Ishikawa (cell line): ENCODE results near the gene MARCHF11.

Experiments used
- CEBPB ChIP-seq: IDR thresholded peaks from 2 replicates; pipeline ENCODE4 v1.6.1; 2012
- CREB1 ChIP-seq: IDR thresholded peaks from 2 replicates; pipeline ENCODE4 v1.6.1; 2012; ENCODE audit warnings: low read depth
- EGR1 ChIP-seq: IDR thresholded peaks from 2 replicates; pipeline ENCODE4 v1.6.1; 2012
- EP300 ChIP-seq: IDR thresholded peaks from 2 replicates; pipeline ENCODE4 v1.6.1; 2012; ENCODE audit warnings: borderline replicate concordance
- FOXM1 ChIP-seq: IDR thresholded peaks from 2 replicates; pipeline ENCODE4 v1.6.1; 2012; ENCODE audit warnings: low read depth, borderline replicate concordance
- MAX ChIP-seq: IDR thresholded peaks from 2 replicates; pipeline ENCODE4 v1.6.1; 2012
- NFIC ChIP-seq: IDR thresholded peaks from 2 replicates; pipeline ENCODE4 v1.6.1; 2012
- RAD21 ChIP-seq: IDR thresholded peaks from 2 replicates; pipeline ENCODE4 v1.6.1; 2012; ENCODE audit warnings: low read depth
- TAF1 ChIP-seq: IDR thresholded peaks from 2 replicates; pipeline ENCODE4 v1.6.1; 2012; ENCODE audit warnings: low read depth, mild to moderate bottlenecking
- TCF12 ChIP-seq: IDR thresholded peaks from 2 replicates; pipeline ENCODE4 v1.6.1; 2012; ENCODE audit warnings: low read depth
- TEAD4 ChIP-seq: IDR thresholded peaks from 2 replicates; pipeline ENCODE4 v1.6.1; 2012
- YY1 ChIP-seq: IDR thresholded peaks from 2 replicates; pipeline ENCODE4 v1.6.1; 2012; ENCODE audit warnings: low read depth
- ZBTB7A ChIP-seq: IDR thresholded peaks from 2 replicates; pipeline ENCODE4 v1.6.1; 2012; ENCODE audit warnings: low read depth
- TF ChIP-seq, protein P1 (sequence below): IDR thresholded peaks from 2 replicates; pipeline ENCODE4 v1.6.1; 2012
- TF ChIP-seq, protein P2 (sequence below): IDR thresholded peaks from 2 replicates; pipeline ENCODE4 v1.6.1; 2012; ENCODE audit warnings: low read depth, mild to moderate bottlenecking

Gene MARCHF11

DNA sequence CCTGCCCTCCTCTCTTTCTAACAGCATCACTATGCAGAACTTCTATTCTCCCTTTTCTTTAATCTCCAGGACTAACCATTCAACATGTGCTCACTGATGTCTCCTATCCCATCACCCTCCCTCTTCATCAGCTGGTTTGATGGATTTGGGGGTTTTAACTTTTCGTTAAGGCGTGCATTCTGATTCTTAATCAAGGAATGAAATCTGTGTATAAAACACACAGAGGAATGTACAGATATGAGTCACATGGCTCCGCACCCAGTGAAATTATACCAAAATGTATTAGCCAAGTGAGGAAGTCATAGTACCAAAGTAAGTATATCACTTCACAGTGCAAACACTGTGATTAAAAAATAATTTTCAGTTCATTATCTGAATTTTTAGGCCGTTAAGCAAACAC, 35.2 kb downstream of the MARCHF11 start:
- no peak for TF ChIP-seq TAF1
- TF ChIP-seq CREB1, result no peak
- TF ChIP-seq EGR1, result no peak
- no peak for TF ChIP-seq TCF12
- TF ChIP-seq NFIC, result no peak
- no peak for TF ChIP-seq YY1
- TF ChIP-seq MAX, result no peak
- TF ChIP-seq, protein P1, sequence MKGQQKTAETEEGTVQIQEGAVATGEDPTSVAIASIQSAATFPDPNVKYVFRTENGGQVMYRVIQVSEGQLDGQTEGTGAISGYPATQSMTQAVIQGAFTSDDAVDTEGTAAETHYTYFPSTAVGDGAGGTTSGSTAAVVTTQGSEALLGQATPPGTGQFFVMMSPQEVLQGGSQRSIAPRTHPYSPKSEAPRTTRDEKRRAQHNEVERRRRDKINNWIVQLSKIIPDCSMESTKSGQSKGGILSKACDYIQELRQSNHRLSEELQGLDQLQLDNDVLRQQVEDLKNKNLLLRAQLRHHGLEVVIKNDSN, result no peak
- TF ChIP-seq EP300, result no peak

GRCh38 chr5:16143361-16144049, 36.1 kb downstream of the MARCHF11 start:
- TF ChIP-seq TEAD4 (no peak), TCF12 (no peak), CREB1 (no peak), RAD21 (no peak)

GRCh38 chr5:16140944-16141343, 38.6 kb downstream of the MARCHF11 start:
- no peak for TF ChIP-seq EP300
- no peak for TF ChIP-seq MAX
- no peak for TF ChIP-seq CREB1
- TF ChIP-seq TEAD4, result no peak
- TF ChIP-seq, protein P2, sequence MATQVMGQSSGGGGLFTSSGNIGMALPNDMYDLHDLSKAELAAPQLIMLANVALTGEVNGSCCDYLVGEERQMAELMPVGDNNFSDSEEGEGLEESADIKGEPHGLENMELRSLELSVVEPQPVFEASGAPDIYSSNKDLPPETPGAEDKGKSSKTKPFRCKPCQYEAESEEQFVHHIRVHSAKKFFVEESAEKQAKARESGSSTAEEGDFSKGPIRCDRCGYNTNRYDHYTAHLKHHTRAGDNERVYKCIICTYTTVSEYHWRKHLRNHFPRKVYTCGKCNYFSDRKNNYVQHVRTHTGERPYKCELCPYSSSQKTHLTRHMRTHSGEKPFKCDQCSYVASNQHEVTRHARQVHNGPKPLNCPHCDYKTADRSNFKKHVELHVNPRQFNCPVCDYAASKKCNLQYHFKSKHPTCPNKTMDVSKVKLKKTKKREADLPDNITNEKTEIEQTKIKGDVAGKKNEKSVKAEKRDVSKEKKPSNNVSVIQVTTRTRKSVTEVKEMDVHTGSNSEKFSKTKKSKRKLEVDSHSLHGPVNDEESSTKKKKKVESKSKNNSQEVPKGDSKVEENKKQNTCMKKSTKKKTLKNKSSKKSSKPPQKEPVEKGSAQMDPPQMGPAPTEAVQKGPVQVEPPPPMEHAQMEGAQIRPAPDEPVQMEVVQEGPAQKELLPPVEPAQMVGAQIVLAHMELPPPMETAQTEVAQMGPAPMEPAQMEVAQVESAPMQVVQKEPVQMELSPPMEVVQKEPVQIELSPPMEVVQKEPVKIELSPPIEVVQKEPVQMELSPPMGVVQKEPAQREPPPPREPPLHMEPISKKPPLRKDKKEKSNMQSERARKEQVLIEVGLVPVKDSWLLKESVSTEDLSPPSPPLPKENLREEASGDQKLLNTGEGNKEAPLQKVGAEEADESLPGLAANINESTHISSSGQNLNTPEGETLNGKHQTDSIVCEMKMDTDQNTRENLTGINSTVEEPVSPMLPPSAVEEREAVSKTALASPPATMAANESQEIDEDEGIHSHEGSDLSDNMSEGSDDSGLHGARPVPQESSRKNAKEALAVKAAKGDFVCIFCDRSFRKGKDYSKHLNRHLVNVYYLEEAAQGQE, result no peak

DNA sequence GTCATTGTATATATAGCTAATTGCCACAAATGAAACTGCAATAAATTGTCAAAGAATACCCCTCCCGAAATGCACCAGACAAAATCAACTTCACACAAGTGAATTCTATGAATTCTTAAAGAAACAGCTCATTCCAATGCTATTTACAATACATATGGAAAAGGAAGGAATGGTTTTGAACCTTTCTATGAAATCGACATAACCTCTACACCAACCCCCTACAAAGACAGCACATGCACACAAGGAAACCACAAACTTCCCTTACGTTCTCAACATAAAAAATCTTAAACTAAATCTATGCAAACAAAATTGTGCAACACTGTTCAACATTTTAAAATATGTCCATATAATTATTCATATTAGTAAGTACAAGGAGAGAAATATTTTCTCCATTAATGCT, 39.2 kb downstream of the MARCHF11 start:
- TF ChIP-seq ZBTB7A (no peak), MAX (no peak), CEBPB (no peak), TCF12 (no peak), CREB1 (no peak), YY1 (no peak), RAD21 (no peak), EGR1 (no peak), EP300 (no peak), TEAD4 (no peak)
- TF ChIP-seq, protein P1, result no peak
- TF ChIP-seq, protein P2, result no peak

DNA sequence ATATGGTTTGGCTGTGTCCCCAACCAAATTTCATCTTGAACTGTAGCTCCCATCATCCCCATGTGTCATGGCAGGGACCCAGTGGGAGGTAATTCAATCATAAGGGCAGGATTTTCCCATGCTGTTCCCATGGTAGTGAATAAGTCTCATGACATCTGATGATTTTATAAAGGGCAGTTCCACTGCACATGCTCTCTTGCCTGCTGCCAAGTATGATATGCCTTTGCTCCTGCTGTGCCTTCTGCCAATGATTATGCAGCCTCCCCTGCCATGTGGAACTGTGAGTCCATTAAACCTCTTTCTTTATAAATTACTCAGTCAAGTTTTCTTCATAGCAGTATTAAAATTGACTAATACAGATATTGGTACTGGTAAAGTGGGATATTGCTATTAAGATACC, 42.4 kb downstream of the MARCHF11 start:
- no peak for TF ChIP-seq NFIC
- TF ChIP-seq ZBTB7A, result no peak
- TF ChIP-seq CEBPB, result no peak
- no peak for TF ChIP-seq TCF12
- TF ChIP-seq MAX, result no peak
- TF ChIP-seq EP300, result no peak
- no peak for TF ChIP-seq TEAD4
- TF ChIP-seq FOXM1, result no peak
- no peak for TF ChIP-seq CREB1
- TF ChIP-seq, protein P1, result no peak
- no peak for TF ChIP-seq RAD21
- TF ChIP-seq TAF1, result no peak
- TF ChIP-seq YY1, result no peak
- TF ChIP-seq, protein P2, result no peak
- no peak for TF ChIP-seq EGR1
